22Rv1 (cell line): Measurements from ENCODE around the gene EID1.

Source experiments
- CTCF ChIP-seq: fragments of 450-650 bp; IDR thresholded peaks from 2 replicates; pipeline ENCODE4 v1.5.1; 2017; ENCODE audit warnings: mild to moderate bottlenecking
- ZFX ChIP-seq: fragments of 450-650 bp; IDR thresholded peaks from 2 replicates; pipeline ENCODE4 v1.6.1; 2017; ENCODE audit warnings: antibody characterized with exemption, borderline replicate concordance

GRCh38 chr15:48913141-48913540 lies 35.2 kb downstream of the EID1 start:
- TF ChIP-seq CTCF (no peak), ZFX (no peak)
